WERI-Rb-1 (cell line): ENCODE measurements around the gene SLC17A4.

Experiments
- DNase-seq: peaks from one replicate; pipeline ENCODE4 v3.0.0-alpha.2; 2020
- H3K27ac ChIP-seq: fragments of 250-450 bp; sonication (Bioruptor Pico); 2 replicates; pipeline ENCODE4 v1.5.1; 2020; ENCODE audit warnings: mild to moderate bottlenecking, moderate library complexity
- H3K27me3 ChIP-seq: fragments of 250-450 bp; sonication (Bioruptor Pico); 2 replicates; pipeline ENCODE4 v1.5.1; 2021; ENCODE audit warnings: mild to moderate bottlenecking, low read depth, moderate library complexity; ENCODE audit not compliant: insufficient read depth, severe bottlenecking
- H3K36me3 ChIP-seq: fragments of 250-450 bp; sonication (Bioruptor Pico); 2 replicates; pipeline ENCODE4 v1.5.1; 2020; ENCODE audit warnings: mild to moderate bottlenecking, moderate library complexity
- H3K4me3 ChIP-seq: 2 replicates; pipeline ENCODE4 v1.5.1; 2011; ENCODE audit warnings: low read depth, mild to moderate bottlenecking, control low read depth, low read length
- H3K9me3 ChIP-seq: fragments of 250-450 bp; sonication (Bioruptor Pico); 2 replicates; pipeline ENCODE4 v1.5.1; 2021; ENCODE audit warnings: mild to moderate bottlenecking, moderate library complexity; ENCODE audit not compliant: severe bottlenecking
- TF ChIP-seq, protein P1 (sequence below): IDR thresholded peaks from 2 replicates; pipeline ENCODE4 v1.5.1; 2011; ENCODE audit warnings: low read depth, mild to moderate bottlenecking, control low read depth, inconsistent platforms, low read length

Gene SLC17A4

DNA sequence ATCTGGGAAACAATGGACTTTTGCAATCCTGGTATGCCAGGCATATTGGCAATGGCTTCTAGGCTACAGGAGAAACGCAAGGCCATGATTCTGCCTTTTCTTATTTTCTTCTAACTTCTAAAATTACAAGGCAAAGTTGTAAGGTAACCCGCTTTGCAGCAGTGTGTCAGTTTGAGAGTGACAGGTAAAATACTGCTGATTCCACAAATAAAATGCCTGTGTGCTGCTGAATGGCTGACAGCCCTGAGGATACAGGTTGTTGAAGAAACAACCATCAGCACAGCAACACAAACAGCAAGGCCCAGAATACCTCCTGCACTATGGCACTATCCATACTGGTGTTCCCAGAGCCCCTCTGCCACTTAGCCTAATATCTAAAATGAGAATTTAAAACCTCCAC, 40.2 kb downstream of the SLC17A4 start:
- Histone ChIP-seq H3K27ac (no peak overlapping the region), H3K9me3 (no peaks in the 10 kb centered on the region), H3K27me3 (no peaks in the 10 kb centered on the region), H3K4me3 (no peak overlapping the region), H3K36me3 (no peaks in the 10 kb centered on the region)
- no peak for DNase-seq
- TF ChIP-seq, protein P1, sequence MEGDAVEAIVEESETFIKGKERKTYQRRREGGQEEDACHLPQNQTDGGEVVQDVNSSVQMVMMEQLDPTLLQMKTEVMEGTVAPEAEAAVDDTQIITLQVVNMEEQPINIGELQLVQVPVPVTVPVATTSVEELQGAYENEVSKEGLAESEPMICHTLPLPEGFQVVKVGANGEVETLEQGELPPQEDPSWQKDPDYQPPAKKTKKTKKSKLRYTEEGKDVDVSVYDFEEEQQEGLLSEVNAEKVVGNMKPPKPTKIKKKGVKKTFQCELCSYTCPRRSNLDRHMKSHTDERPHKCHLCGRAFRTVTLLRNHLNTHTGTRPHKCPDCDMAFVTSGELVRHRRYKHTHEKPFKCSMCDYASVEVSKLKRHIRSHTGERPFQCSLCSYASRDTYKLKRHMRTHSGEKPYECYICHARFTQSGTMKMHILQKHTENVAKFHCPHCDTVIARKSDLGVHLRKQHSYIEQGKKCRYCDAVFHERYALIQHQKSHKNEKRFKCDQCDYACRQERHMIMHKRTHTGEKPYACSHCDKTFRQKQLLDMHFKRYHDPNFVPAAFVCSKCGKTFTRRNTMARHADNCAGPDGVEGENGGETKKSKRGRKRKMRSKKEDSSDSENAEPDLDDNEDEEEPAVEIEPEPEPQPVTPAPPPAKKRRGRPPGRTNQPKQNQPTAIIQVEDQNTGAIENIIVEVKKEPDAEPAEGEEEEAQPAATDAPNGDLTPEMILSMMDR: no peak

DNA sequence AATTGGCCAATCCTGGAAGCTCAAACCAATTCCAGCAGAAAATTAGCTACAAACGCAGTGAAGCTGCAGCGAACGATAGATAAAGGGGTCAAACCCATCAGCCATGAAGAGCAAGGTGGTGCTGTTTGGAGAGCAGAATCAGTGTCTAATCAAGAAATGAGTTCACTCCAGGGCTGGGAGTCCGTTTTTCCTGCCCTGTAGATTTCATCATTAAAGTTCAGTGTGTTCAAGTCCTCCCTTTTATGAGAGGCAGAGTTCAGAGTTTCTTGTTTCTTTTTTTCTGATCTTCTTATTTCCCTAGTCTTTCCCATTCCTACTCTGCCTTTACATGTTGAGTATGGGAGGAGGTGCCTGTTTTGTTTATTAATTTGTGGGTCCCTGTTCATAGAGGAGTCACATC, 46.9 kb downstream of the SLC17A4 start:
- Histone ChIP-seq H3K36me3 (no peaks in the 10 kb centered on the region), H3K27ac (no peak overlapping the region), H3K4me3 (no peak overlapping the region), H3K27me3 (no peaks in the 10 kb centered on the region), H3K9me3 (no peaks in the 10 kb centered on the region)
- no peak for DNase-seq
- TF ChIP-seq, protein P1: no peak

DNA sequence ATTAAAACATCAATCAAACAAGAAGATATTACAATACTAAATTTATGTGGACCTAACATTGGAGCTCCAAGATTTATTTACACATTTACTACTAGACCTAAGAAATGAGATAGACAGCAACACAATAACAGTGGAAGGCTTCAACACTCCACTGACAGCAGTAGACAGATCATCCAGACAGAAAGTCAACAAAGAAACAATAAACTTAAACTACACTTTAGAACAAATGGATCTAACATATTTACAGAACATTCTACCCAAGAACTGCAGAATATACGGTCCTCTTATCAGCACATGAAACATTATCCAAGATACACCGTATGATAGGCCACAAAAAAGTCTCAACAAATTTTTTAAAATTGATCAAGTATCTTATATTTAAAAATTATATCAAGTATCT, 50.3 kb downstream of the SLC17A4 start:
- no peaks in the 10 kb centered on the region for H3K36me3 ChIP-seq
- TF ChIP-seq, protein P1: no peak
- H3K4me3 ChIP-seq: no peak overlapping the region
- no peak overlapping the region for H3K27ac ChIP-seq
- H3K9me3 ChIP-seq: no peaks in the 10 kb centered on the region
- DNase-seq: no peak
- H3K27me3 ChIP-seq: no peaks in the 10 kb centered on the region

DNA sequence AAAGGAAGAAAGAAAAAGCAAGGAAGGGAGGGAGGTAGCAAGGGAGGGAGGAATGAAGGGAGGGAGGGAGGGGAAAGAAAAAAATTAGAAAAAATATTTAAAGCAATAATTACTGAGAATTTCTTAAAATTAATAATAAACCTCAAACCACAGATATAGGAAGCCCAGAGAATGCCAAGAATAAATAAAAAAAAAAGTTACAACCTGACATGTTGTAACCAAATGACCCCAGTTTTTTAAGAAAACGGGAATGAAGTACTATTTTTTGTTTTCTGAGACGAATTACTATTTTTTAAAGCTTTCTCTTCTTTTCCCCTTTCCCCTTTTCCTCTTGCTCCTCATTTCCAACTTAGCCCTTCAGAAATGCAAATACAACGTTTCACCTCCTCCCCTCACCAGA, 60.7 kb downstream of the SLC17A4 start:
- H3K27ac ChIP-seq: no peak overlapping the region
- no peaks in the 10 kb centered on the region for H3K9me3 ChIP-seq
- H3K27me3 ChIP-seq: no peaks in the 10 kb centered on the region
- DNase-seq: no peak
- no peak overlapping the region for H3K4me3 ChIP-seq
- H3K36me3 ChIP-seq: no peaks in the 10 kb centered on the region
- TF ChIP-seq, protein P1: no peak

DNA sequence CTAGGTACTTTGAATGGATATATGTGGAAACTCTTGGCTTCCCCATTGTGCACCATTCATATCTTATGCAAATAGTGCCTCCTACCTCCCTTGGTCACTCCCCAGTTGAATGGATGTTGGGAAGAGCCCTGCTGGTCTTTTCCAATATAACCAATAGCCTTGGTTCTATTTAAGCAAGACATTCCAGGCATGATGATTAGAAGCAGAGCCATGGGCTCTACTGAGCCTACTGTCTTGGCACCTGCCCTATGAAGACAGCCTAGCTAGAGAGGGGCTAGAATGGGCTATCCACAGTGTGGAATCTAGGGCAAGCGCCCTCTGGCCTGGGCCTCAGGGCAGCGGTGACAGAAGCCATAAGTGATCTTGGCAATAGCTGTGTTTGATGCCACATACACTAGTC, 61.7 kb downstream of the SLC17A4 start:
- TF ChIP-seq, protein P1: no peak
- Histone ChIP-seq H3K36me3 (no peaks in the 10 kb centered on the region), H3K4me3 (no peak overlapping the region), H3K27me3 (no peaks in the 10 kb centered on the region), H3K27ac (no peak overlapping the region), H3K9me3 (no peaks in the 10 kb centered on the region)
- no peak for DNase-seq

DNA sequence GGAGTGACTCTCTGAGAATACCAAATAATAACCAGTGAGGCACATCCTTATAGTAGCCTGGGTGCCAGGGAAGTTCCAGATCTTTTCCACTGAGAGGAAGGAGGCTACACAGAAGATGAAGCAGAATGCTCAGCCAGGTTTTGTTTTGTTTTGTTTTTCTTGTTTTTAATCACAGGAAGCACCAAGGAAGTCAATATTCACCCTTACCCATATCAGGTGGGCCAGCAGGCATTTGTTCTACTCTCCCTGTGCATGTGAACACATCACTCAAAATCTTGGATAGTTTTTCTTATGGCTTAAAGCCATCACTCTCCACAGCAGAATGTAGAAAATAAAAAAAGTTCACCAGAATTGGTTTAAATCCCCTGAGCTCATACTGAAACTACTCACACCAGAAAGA, 66.8 kb downstream of the SLC17A4 start:
- H3K27me3 ChIP-seq: no peaks in the 10 kb centered on the region
- H3K4me3 ChIP-seq: no peak overlapping the region
- TF ChIP-seq, protein P1: no peak
- H3K36me3 ChIP-seq: no peaks in the 10 kb centered on the region
- DNase-seq: no peak
- no peak overlapping the region for H3K27ac ChIP-seq
- H3K9me3 ChIP-seq: no peaks in the 10 kb centered on the region
